ENCODE measurements around the gene AMOTL2.

- TF ChIP-seq YY1 (IDR thresholded peaks at IDR 0.05; ENCODE audit: low read depth) (no peak), TAF1 (IDR thresholded peaks at IDR 0.05; ENCODE audit: low read depth) (no peak), RAD21 (IDR thresholded peaks at IDR 0.05; ENCODE audit: low read depth) (no peak), MAX (IDR thresholded peaks at IDR 0.05) (no peak), EGR1 (IDR thresholded peaks at IDR 0.05) (no peak), USF1 (IDR thresholded peaks at IDR 0.05) (no peak), ZBTB7A (IDR thresholded peaks at IDR 0.05; ENCODE audit: low read depth) (no peak), FOXM1 (IDR thresholded peaks at IDR 0.05; ENCODE audit: borderline replicate concordance, low read depth) (no peak)
Observed at GRCh38 chr3:134307425-134307824, 66.8 kb downstream of the AMOTL2 start.
